Activated CD8-positive, alpha-beta memory T cell treated with anti-CD3 and anti-CD28 coated beads, Interleukin-2, amount 50 U/mL, for 24 hours (primary cell): Measurements from ENCODE around the gene KRT77.

Source experiments
- DNase-seq: peaks from one replicate; pipeline ENCODE4 v3.0.0-alpha.2; 2020; ENCODE audit errors: extremely low read depth

The KRT77 gene

DNA sequence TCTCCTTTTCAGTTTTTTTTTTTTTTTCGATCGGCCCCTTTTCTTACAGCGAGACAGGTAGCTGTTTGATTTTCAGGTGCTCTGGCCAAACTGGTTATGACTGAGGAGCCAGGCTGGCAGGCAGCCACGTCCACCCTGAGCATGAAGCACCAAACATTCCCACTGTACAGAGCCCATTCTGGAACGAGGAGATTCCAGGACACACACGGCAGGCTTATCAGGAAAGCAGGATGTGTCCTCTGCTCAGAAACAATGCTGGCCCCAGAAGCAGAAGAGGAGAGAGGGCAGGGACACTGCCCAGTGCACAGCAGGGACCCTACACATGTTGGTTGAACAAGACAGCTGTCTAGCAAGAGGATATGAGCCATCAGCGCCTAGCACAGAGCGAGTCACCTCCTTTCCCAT lies 47.6 kb downstream of the KRT77 start:
- DNase-seq, result no peak

DNA sequence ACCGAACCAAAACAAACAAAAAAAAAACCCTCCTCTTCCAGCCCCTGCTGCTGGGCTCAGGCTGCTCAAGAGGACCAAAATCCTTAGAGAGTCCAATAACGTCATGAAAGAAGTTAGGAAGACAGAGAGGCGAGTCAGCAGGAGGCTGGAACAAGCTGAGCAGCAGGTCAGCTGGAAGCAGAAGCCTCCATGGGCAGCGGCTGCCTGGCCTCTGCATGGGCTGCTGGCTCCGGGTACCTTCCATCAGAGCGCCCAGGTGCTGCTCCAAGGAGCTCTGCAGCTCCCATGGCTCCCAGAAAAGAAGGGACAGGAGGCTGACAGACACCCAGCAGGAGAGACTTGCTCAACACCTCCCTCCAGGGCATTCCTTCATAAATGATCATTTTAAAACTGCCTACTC lies 48.1 kb downstream of the KRT77 start:
- no peak for DNase-seq

DNA sequence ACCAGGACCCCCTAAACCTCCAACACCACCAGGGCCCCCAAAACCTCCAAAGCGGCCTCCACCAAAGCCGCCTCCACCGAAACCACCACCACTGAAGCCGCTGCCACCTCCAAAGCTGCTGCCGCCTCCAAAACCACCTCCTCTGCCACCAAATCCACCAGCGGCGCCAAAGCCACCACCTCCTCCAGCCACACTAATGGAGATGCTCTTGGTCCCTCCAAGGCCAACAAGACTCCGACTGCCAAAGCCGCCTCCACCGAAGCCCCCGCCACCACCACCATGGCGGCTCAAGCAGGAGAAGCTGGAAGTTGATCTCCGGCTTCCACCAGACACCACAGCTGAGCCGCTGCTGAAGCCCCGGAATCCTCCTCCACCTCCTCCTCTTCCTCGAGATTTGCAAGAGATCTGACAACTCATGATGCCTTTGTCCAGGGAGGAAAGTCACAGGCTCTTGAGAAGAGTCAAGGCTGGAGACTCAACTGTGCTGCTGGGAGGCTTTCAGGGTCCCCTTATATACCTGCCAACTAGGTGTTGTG lies 51.5 kb downstream of the KRT77 start, which contains the start of gene KRT2:
TSS of gene KRT2 (minus strand) at position 486 of the 536 bp plus-strand sequence. CDS start at position 417, 69 bp downstream.
- DNase-seq, result no peak

DNA sequence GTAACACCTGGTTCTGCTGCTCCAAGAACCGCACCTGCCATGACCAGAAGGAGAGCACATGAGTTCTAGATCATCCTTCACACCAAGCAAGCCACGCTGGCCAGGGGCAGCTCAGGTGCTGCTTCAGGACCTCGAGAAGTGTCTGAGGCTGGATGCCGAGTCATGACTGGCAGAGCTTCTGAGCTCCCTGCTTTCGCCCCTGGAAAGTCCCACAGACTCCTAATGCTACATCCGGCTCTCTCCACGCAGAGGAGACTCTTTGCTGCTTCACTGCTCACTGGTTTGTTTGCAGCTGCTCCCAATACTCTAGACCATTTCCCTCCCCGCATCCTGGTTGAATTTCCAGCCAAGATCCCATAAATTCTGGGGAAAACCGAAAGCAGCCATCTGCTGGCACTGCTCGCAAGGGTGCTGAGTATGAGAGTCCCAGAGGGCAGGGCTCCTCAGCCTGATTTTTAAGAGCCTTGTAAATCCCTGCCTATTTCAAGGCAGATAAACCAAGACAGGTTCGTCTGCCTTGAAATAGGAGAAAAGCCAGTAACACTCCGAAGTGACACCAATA lies 52.7 kb downstream of the KRT77 start:
- DNase-seq, result no peak

DNA sequence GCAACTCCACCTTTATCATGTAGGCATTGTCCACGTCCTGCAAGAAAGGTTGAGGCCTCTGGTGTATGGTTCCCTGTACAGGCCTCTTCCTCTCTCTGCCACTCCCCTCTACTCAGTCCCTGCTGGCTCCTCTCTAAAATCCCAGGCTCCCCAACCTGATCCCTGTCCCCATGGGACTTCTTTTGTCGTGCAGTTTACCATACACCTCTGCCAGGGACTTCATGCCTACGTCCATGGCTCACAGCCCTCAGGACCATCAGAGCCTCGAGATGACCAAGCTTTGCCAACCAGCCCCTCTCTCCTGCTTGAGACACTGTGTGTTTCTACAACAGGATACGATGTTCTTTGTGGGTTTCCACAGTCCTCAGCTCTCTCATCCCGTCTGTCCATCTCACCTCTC lies 54.3 kb downstream of the KRT77 start:
- DNase-seq, result no peak

DNA sequence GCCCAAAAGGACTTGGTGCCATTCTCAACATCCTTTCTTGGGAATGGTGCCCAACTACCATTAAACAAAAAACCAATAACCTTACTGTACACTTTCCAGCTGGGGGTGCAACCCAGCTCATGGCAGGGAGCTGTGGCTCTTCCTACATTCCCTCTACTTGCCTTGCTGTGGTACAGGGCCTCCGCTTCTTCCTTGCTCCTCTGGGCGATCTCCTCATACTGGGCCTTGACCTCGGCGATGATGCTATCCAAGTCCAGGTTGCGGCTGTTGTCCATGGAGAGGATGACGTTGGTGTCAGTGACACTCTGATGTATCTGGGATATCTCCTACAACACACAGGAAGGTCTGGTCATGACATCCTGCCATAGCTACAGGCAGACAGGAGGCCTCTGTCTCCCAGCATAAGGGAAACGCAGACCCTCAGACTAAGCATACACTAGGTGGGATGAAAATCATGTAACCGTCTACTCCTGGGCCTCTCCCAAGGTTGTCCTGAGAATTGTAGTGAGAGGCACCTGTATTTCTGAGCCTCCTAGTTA lies 55.2 kb downstream of the KRT77 start:
- DNase-seq, result no peak

DNA sequence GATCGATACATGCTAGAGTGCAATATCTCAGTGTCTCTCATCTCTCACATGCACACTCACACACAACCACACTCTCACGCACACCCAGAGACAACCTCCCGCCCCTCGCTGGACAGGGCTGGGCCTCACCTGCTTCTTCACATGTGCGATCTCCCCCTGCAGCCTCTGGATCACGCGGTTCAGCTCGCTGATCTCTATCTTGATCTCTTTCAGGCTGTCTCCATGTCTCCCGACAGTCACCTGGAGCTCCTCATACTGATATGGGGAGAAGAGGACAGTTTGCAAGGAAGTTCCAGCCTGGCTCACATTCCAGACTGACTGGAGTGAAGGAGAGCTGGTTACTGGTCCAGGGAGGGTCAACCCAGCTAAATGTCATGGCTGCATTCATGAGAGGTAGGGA lies 55.7 kb downstream of the KRT77 start:
- no peak for DNase-seq

DNA sequence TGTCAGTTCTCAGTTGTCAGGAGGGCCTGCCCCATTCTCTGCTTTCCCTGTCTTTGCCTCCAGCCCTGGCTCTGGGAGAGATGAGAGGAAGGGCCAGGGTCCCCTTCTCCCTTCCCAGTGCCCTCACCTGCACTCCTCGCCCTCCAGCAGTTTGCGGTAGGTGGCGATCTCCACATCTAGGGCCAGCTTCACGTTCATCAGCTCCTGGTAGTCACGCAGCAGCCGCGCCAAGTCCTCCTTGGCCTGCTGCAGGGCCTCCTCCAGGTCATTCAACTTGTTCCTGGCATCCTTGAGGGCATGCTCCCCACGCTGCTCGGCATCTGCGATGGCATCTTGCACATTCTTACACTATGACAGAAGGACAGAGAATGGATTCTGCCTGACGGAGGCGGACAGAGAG lies 56.7 kb downstream of the KRT77 start:
- DNase-seq, result no peak

DNA sequence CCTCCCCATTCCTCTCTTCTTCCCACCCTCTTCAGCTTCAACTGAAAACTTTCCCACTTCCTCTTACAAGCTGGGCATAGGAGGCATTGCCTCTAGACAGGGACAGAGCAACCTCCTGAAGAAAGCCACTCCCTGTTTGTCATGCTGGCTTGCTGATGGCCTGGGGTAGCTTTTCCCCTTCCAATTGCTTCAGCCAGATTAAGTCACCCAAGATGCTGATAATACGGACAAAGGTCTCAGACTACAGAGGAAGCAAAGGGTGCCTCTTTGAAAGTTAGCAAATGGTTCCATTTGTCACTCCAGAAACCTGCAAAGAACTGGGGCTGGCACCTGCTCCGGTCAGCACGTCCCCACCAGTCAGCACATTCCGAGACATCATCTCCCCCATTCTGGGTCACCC lies 57.3 kb downstream of the KRT77 start:
- DNase-seq, result no peak

DNA sequence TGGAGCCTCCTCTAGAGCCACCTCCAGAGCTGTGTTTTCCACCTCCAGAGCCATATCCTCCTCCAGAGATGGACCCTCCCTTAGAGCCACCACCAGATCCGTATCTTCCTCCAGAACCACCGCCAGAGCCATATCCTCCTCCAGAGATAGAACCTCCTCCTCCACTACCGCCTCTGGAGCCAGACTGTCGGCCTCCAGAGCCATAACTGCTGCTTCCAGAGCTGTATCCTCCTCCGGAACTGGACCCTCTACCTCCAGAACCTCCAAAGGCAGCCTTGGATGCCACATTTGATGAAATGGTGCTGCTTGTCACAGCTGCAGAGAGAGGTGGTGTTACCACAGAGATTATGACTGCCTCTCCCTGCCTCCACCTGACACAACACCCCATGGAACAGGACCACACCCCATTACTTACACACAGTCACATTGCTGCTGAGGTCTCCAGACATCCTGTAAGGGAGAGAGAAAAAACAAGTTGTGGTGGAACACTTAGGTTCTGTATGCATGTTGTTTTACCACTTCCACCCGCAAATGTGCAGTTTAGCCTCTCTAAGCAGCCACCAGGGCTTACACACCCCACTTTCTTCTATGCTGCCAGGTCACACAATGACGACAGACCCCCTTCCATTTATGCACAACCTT lies 58.1 kb downstream of the KRT77 start:
- no peak for DNase-seq

DNA sequence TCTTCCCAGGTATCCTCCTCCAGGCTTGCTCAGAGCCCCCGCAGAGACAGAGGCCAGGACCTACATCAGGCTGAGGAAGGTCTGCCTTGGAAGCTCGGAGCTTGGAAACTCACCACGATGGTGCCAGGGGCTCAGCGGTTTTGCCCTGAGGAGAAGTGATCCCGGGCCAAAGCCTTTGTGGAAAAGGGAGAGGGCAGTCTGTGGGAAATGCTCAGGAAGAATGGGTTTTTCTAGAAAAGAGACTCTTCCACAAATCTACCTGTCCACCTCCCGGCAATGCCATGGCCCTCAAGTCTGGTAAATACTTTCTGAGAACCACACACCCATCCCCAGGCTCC lies 59.3 kb downstream of the KRT77 start:
- DNase-seq, result no peak

DNA sequence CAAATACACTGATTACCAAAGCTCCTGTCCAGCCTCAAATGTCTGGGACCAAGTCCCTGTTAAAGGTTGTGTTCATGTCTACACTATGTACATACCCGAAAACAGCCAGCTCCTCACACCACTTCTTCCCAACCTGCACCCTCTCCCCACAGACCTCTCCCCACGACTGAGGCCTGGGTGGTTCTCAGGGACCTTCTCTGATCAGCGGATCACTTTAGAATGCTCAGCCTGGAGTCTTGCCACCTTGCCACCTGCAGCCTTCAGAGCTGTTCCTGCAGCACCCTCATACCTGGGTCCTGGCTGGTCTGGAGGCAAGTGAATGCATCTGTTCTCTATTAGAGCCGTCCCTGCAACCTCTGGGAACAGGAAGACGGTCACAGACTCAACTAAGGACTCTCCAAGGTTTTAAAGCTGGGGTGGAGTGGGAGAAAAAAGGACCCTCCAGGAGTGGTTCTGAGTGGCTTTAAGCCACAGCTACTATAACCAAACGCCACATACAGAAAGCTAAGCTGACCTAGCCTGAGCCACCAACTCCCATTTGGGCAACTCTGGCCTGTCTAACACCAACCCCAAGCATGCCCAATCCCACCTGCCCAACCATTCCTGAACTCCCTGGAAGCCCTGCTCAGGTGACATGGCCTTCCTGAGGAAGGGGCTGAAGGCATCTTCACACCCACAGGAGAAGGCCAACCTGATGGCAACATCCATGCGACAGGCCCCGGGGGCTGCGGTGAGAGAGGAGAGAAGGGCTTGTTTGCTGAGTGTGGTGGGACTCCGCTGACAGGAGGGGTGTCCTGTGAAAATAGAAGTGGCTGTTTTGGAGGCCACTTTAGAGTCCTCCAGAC lies 59.9 kb downstream of the KRT77 start:
- no peak for DNase-seq

DNA sequence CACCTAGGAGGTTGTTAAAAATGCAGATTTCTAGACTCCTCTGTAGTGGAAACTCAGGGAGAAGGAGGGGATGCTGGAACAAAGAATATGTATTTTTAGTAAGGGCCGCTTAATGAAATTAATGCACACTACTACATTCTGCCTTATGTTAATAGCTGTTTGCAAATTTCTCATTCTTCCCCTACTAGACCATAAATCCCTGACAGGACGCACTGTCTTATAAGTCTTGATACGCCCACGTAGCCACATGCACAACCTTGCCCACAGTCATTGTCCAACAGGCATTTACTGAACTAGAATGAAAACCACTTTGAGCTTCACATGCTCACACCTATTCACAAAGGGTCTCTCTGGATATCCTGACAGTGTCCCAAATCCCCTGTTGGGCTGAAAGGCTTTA lies 61.9 kb downstream of the KRT77 start:
- DNase-seq, result no peak
